SK-N-SH treated with all-trans-retinoic acid at 6 μM for 48 hours (cell line): ENCODE measurements around the gene ISYNA1.
A peak's percentile ranks its signal among the peaks of the same experiment; 100 is the strongest.

Source experiments
- ATAC-seq: fragments of 200-7000 bp; cut with Tn5 transposase; 3 replicates; pipeline ENCODE4 v1.9.1; 2020; ENCODE audit warnings: mild to moderate bottlenecking, moderate library complexity
- ARNTL ChIP-seq: fragments of 450-650 bp; formaldehyde crosslinking; IDR thresholded peaks from 2 replicates; pipeline ENCODE4 v1.5.0; 2020; ENCODE audit warnings: low read depth, mild to moderate bottlenecking, moderate library complexity, borderline replicate concordance
- BACH2 ChIP-seq: fragments of 250-450 bp; sonication (Bioruptor Pico); IDR thresholded peaks from 2 replicates; pipeline ENCODE4 v1.9.0; 2021; ENCODE audit warnings: mild to moderate bottlenecking, borderline replicate concordance
- CSDC2 ChIP-seq: fragments of 250-450 bp; sonication (Bioruptor Pico); IDR thresholded peaks from 2 replicates; pipeline ENCODE4 v1.5.0; 2020; ENCODE audit warnings: mild to moderate bottlenecking, moderate library complexity
- ESRRG ChIP-seq: fragments of 250-450 bp; sonication (Bioruptor Pico); IDR thresholded peaks from 2 replicates; pipeline ENCODE4 v1.6.1; 2021; ENCODE audit warnings: mild to moderate bottlenecking
- GLIS3 ChIP-seq: fragments of 250-450 bp; sonication (Bioruptor Pico); IDR thresholded peaks from 2 replicates; pipeline ENCODE4 v1.5.0; 2020; ENCODE audit warnings: mild to moderate bottlenecking, moderate library complexity
- ISL1 ChIP-seq: fragments of 250-450 bp; sonication (Bioruptor Pico); IDR thresholded peaks from 2 replicates; pipeline ENCODE4 v2.1.2; 2022; ENCODE audit warnings: mild to moderate bottlenecking, moderate library complexity
- OSR1 ChIP-seq: fragments of 250-450 bp; sonication (Bioruptor Pico); IDR thresholded peaks from 2 replicates; pipeline ENCODE4 v1.8.0; 2022; ENCODE audit warnings: moderate library complexity, mild to moderate bottlenecking, inconsistent platforms
- PPARA ChIP-seq: fragments of 250-450 bp; sonication (Bioruptor Pico); IDR thresholded peaks from 2 replicates; pipeline ENCODE4 v1.5.0; 2020; ENCODE audit warnings: mild to moderate bottlenecking, borderline replicate concordance
- RARB ChIP-seq: fragments of 250-450 bp; sonication (Bioruptor Pico); IDR thresholded peaks from 2 replicates; pipeline ENCODE4 v1.8.0; 2021; ENCODE audit warnings: mild to moderate bottlenecking, moderate library complexity
- SNAI2 ChIP-seq: fragments of 250-450 bp; sonication (Bioruptor Pico); IDR thresholded peaks from 2 replicates; pipeline ENCODE4 v1.5.0; 2020; ENCODE audit warnings: mild to moderate bottlenecking, moderate library complexity
- TCF4 ChIP-seq: fragments of 250-450 bp; sonication (Bioruptor Pico); IDR thresholded peaks from 2 replicates; pipeline ENCODE4 v1.8.0; 2021; ENCODE audit warnings: mild to moderate bottlenecking, moderate library complexity, borderline replicate concordance
- TOX ChIP-seq: fragments of 250-450 bp; sonication (Bioruptor Pico); IDR thresholded peaks from 2 replicates; pipeline ENCODE4 v1.8.0; 2021; ENCODE audit warnings: mild to moderate bottlenecking, moderate library complexity, borderline replicate concordance
- ZC3H10 ChIP-seq: fragments of 250-450 bp; sonication (Bioruptor Pico); IDR thresholded peaks from 2 replicates; pipeline ENCODE4 v1.5.1; 2021; ENCODE audit warnings: mild to moderate bottlenecking, moderate library complexity
- ZFP3 ChIP-seq: fragments of 250-450 bp; sonication (Bioruptor Pico); IDR thresholded peaks from 2 replicates; pipeline ENCODE4 v1.5.0; 2020; ENCODE audit warnings: mild to moderate bottlenecking, moderate library complexity
- ZNF565 ChIP-seq: fragments of 450-650 bp; formaldehyde crosslinking; conservative IDR thresholded peaks from 2 replicates; pipeline ENCODE4 v1.5.0; 2020; ENCODE audit warnings: low read depth, mild to moderate bottlenecking, moderate library complexity
- ZNF70 ChIP-seq: fragments of 450-650 bp; formaldehyde crosslinking; IDR thresholded peaks from 2 replicates; pipeline ENCODE4 v1.5.0; 2020; ENCODE audit warnings: mild to moderate bottlenecking, moderate library complexity
- ZNF8 ChIP-seq: fragments of 450-650 bp; formaldehyde crosslinking; IDR thresholded peaks from 2 replicates; pipeline ENCODE4 v1.5.0; 2020; ENCODE audit warnings: mild to moderate bottlenecking, moderate library complexity
- TF ChIP-seq, protein P1 (sequence below): fragments of 250-450 bp; sonication (Bioruptor Pico); IDR thresholded peaks from 2 replicates; pipeline ENCODE4 v1.8.0; 2021; ENCODE audit warnings: low read depth, mild to moderate bottlenecking, moderate library complexity, borderline replicate concordance
- TF ChIP-seq, protein P2 (sequence below): fragments of 250-450 bp; sonication (Bioruptor Pico); IDR thresholded peaks from 2 replicates; pipeline ENCODE4 v1.5.1; 2021; ENCODE audit warnings: mild to moderate bottlenecking, moderate library complexity
- TF ChIP-seq, protein P3 (sequence below): fragments of 250-450 bp; sonication (Bioruptor Pico); IDR thresholded peaks from 2 replicates; pipeline ENCODE4 v1.5.0; 2020; ENCODE audit warnings: mild to moderate bottlenecking, moderate library complexity
- TF ChIP-seq, protein P4 (sequence below): fragments of 250-450 bp; sonication (Bioruptor Pico); IDR thresholded peaks from 2 replicates; pipeline ENCODE4 v1.5.1; 2020; ENCODE audit warnings: low read depth, mild to moderate bottlenecking, moderate library complexity

Gene ISYNA1

DNA sequence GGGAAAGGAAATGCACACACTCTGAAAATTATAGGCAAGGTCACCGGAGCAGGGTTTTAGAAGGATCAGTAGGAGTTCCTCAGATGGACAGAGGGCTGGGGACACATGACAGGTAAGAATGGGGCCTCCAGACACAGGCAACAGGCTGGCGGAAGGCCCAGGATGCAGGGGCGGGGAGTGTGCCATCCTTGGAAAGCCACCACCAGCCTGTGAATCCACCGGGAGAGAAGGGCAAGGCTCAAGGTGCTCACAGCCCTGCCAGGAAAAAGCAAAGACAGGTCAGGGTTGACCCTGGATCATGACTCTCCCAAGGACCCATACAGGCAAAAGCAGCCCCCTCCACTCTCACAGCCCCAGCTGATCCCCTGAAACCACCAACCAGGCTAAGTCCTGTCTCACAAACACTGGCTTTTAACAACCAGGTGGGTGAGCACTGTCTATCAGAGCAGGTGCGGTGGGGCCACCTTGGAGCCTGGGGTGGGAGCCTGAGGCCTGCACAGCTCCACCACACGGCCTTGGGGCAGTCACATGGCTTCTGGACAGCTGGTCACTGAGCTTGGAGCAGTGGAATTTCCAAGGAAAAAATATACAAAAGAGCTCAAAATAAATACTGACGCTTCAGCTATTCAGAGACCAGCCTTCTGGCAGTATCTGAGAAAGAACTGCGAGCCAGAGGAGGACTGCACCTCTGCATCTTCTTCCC is 35.2 kb upstream of the ISYNA1 start:
- TF ChIP-seq TOX (CRISPR knock-in tag): no peak
- TF ChIP-seq, protein P1, sequence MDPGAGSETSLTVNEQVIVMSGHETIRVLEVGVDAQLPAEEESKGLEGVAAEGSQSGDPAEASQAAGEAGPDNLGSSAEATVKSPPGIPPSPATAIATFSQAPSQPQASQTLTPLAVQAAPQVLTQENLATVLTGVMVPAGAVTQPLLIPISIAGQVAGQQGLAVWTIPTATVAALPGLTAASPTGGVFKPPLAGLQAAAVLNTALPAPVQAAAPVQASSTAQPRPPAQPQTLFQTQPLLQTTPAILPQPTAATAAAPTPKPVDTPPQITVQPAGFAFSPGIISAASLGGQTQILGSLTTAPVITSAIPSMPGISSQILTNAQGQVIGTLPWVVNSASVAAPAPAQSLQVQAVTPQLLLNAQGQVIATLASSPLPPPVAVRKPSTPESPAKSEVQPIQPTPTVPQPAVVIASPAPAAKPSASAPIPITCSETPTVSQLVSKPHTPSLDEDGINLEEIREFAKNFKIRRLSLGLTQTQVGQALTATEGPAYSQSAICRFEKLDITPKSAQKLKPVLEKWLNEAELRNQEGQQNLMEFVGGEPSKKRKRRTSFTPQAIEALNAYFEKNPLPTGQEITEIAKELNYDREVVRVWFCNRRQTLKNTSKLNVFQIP (CRISPR knock-in tag): no peak
- TF ChIP-seq RARB: no peak
- TF ChIP-seq, protein P2, sequence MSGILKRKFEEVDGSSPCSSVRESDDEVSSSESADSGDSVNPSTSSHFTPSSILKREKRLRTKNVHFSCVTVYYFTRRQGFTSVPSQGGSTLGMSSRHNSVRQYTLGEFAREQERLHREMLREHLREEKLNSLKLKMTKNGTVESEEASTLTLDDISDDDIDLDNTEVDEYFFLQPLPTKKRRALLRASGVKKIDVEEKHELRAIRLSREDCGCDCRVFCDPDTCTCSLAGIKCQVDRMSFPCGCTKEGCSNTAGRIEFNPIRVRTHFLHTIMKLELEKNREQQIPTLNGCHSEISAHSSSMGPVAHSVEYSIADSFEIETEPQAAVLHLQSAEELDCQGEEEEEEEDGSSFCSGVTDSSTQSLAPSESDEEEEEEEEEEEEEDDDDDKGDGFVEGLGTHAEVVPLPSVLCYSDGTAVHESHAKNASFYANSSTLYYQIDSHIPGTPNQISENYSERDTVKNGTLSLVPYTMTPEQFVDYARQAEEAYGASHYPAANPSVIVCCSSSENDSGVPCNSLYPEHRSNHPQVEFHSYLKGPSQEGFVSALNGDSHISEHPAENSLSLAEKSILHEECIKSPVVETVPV (CRISPR knock-in tag): no peak
- no peak for TF ChIP-seq BACH2 (CRISPR knock-in tag)
- no peak for TF ChIP-seq ZNF565 (CRISPR knock-in tag)
- TF ChIP-seq ARNTL (CRISPR knock-in tag): no peak
- no peak for TF ChIP-seq SNAI2 (CRISPR knock-in tag)
- TF ChIP-seq TCF4 (CRISPR knock-in tag): no peak
- no peak for TF ChIP-seq GLIS3 (CRISPR knock-in tag)
- TF ChIP-seq, protein P3, sequence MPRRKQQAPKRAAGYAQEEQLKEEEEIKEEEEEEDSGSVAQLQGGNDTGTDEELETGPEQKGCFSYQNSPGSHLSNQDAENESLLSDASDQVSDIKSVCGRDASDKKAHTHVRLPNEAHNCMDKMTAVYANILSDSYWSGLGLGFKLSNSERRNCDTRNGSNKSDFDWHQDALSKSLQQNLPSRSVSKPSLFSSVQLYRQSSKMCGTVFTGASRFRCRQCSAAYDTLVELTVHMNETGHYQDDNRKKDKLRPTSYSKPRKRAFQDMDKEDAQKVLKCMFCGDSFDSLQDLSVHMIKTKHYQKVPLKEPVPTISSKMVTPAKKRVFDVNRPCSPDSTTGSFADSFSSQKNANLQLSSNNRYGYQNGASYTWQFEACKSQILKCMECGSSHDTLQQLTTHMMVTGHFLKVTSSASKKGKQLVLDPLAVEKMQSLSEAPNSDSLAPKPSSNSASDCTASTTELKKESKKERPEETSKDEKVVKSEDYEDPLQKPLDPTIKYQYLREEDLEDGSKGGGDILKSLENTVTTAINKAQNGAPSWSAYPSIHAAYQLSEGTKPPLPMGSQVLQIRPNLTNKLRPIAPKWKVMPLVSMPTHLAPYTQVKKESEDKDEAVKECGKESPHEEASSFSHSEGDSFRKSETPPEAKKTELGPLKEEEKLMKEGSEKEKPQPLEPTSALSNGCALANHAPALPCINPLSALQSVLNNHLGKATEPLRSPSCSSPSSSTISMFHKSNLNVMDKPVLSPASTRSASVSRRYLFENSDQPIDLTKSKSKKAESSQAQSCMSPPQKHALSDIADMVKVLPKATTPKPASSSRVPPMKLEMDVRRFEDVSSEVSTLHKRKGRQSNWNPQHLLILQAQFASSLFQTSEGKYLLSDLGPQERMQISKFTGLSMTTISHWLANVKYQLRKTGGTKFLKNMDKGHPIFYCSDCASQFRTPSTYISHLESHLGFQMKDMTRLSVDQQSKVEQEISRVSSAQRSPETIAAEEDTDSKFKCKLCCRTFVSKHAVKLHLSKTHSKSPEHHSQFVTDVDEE (CRISPR knock-in tag): no peak
- TF ChIP-seq ESRRG (CRISPR knock-in tag): no peak
- no peak for TF ChIP-seq ZFP3
- TF ChIP-seq OSR1 (CRISPR knock-in tag): no peak
- TF ChIP-seq PPARA (CRISPR knock-in tag): no peak
- TF ChIP-seq ISL1: no peak
- TF ChIP-seq ZNF70 (CRISPR knock-in tag): no peak
- no peak for TF ChIP-seq ZC3H10 (CRISPR knock-in tag)
- no peak for TF ChIP-seq CSDC2
- no peak for ATAC-seq

DNA sequence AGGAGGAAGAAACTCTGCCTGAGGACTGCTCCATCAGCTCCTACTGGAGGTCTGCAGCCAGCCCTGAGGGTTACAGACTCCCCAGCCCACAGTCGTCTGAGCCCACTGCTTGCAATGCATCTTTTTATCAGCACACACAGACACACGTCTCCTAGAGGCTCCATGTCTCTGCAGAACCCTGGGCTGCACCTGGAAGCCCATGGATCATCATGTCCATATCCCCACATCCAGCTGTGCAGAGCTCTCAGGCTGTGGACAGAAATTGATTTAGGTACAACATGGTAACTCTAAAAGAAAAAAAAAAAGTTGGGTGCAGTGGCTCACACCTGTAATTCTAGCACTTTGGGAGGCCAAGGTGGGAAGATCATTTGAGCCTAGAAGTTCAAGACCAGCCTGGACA is 32.9 kb upstream of the ISYNA1 start:
- ATAC-seq: no peak
- TF ChIP-seq ARNTL (CRISPR knock-in tag) (no peak), CSDC2 (no peak), PPARA (CRISPR knock-in tag) (no peak), TOX (CRISPR knock-in tag) (no peak), TCF4 (CRISPR knock-in tag) (no peak), BACH2 (CRISPR knock-in tag) (no peak), RARB (no peak), ESRRG (CRISPR knock-in tag) (no peak)

DNA sequence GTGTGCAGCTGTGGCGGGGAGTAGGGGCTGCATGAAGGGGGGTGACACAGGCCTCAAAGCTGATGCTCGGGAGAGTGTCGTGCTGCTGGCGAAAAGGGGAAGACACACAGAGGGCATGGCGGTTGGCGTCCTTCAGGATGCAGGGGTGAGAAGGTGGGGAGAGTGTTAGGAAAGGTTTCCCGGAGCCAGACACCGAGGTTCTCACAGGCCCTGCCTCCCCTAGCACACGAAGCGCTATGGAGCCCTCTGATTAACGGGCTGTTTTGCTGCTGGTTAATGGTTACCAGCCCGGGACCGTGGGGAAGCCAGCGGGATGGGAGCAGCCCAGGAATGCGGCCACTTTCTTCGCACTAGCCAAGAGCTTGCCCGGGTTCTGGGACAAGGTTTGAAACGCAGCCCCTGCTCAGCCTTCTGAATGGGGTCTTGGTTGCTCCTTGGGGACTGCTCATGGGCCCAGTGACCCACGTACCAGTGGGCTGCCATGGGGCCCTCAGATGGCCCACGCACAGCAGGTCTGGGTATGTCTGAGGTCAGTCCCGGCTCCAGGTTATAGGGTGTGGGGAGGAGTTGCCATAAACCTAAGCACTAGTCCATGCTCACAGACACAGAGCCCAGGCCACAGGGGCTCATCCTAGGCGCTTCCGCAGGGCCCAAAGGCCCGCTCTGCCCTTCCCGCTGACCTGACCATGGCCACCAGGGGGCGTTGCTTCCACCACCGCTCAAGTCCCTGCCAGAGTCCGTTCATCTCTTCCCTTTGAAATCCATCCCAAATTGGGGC is 31.3 kb upstream of the ISYNA1 start:
- ATAC-seq: peak; percentile 81
- TF ChIP-seq ZNF70 (CRISPR knock-in tag) (no peak), OSR1 (CRISPR knock-in tag) (no peak), SNAI2 (CRISPR knock-in tag) (no peak), ZNF8 (CRISPR knock-in tag) (no peak), ESRRG (CRISPR knock-in tag) (no peak), GLIS3 (CRISPR knock-in tag) (no peak), ZNF565 (CRISPR knock-in tag) (no peak), ARNTL (CRISPR knock-in tag) (no peak), ISL1 (no peak), CSDC2 (no peak), ZFP3 (no peak)
- TF ChIP-seq, protein P2 (CRISPR knock-in tag): no peak
- TF ChIP-seq, protein P4, sequence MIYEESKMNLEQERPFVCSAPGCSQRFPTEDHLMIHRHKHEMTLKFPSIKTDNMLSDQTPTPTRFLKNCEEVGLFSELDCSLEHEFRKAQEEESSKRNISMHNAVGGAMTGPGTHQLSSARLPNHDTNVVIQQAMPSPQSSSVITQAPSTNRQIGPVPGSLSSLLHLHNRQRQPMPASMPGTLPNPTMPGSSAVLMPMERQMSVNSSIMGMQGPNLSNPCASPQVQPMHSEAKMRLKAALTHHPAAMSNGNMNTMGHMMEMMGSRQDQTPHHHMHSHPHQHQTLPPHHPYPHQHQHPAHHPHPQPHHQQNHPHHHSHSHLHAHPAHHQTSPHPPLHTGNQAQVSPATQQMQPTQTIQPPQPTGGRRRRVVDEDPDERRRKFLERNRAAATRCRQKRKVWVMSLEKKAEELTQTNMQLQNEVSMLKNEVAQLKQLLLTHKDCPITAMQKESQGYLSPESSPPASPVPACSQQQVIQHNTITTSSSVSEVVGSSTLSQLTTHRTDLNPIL (CRISPR knock-in tag): no peak
- TF ChIP-seq, protein P1 (CRISPR knock-in tag): no peak
